Measurements from ENCODE around the gene RPS15.
A peak's percentile ranks its signal among the peaks of the same experiment; 100 is the strongest.
"Not testable (repeated sequence)": the region's sequence is repeated elsewhere in the genome, so short reads cannot be mapped to it uniquely, and the experiment has no call there.

The RPS15 gene

DNA sequence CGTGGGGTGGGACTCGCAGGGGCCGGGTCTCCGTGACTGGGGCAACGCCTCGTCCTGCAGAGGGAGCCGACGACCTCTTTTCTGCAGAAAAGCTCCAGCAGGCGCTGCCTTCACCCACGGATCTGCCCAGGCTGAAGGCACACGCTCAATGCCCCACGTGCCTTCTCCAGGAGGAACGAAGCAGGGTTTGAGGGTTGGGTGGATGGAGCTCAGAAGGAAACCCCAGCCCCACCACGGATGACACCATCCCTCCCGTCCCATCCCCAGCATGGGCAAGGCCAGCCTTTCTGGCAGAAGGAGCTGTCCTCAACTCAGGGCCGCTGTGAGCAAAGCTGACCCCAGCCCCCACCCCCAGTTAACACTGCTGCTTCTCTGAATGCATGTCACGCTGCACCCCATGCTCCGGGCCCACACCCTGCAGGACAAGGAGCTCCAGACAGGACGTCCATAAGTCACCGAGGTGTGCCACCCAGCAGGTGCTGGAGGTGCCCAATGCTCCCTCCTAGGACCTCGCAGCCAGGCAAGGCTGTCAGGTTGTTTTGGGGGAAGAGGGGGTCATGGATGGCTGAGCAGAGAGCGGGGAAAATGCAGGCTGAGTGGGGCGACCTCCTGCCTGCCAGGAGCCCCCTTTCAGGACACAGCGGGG lies 33.4 kb downstream of the RPS15 start:
- no peak for DNase-seq

DNA sequence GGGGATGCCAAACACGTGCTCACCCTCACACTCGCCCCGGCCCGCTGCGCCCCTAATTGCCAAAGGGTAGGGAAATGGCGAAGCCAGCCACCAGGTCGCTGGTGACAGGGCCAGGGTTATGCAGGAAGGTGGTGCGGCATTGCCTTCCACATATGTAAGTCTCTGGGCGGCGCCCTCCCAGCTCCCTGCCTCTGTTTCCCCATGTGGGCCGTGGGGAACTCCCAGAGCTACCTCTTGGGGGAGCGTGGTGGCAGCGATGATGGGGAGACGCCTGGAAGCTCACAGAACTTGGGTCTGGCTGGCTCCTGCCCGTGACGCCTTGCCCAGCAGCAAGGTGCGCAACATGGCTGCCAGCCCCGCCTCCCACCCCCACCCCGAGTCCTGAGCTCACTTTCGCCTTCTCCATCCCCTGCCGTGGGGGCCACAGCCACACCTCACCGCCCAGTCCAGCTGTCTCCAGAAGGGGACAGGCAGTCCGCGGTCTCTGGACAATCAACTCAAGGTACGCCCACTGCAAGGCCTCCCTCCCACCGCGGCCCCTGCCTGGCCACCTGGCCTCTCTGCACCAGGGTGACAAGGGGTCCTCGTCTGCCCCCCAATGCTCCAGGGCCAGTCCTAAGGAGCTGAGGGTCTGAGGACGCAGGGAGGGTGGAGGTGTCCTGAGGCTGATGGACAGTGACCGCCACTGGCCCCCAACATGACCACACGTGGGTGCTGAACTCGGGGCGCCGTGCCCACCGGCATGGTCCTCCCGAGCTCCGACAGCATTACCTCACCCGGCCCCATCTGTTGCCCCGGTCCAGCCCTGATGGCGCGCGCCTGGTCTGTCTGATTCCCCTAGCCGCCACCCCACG lies 34.3 kb downstream of the RPS15 start:
- no peak for DNase-seq

DNA sequence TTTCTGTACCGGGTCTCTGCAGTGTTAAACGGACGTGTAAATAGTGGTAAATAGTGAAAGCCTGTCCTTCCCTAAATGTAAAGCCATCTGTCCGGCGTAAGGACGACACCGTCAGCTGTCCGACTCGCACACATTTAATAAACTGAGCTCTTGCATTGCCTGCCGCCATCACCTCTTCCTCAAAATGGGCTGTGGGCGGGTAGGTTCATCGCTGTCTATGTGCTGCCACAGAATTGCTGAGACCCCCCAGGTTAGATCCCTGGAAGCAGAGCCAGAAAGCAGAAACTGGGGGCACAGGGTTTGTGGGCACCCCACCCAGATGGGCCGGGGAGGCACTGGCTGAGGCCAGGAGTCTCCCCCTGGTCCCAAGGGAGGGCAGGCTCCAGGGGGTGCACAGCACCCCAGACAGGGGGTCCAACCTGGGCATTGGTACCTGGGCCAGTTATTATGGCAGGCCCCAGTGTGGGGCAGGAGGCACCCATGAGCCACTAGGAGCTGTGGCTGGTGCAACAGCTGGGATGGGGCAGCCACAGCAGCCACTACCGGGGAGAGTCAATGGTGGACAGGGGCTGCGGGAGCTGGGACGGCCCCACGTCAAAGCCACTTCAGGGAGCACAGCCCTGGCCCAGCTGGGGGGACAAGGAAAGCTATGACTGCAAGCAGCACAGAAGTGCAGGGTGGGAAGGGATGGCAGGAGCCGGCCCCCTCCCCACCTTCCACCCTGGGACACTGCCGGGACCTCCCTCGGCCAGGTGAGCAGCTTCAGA lies 35.1 kb downstream of the RPS15 start:
- DNase-seq, result no peak

DNA sequence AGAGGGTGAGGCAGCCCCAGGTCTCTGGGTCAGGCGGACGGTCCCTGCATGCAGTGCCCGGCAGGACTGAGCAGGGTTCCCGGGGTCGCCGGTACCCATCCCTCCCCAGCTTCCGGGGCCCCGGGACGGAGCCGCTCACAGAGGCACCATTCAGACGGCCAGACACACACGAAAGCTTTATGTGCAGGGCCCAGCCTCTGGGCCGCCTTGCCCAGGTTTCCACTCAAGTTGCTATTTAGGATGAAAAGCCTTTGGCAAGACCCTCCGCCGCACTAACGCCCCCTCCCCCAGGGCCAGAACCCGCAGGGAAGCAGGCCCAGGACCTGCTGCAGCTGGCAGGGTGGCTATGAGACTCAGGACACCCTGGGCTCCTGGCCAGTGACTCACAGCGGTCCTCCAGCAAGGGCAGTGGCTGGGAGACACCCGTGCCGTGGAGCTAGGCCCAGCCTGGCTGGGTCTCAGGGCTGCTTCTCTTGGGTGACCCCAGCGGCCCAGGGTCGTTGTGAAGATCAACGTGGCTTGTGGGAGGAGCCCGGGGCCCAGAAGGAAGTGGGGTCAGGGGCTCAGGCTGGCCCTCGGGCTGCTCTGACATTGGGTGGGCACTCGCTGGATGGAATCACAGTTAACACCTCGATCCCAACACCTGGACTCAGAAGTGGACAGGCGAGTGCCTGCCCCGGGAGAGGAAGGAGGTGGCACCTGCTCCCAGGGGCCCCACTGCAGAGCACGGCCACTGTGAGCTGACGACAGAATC lies 36.0 kb downstream of the RPS15 start:
- DNase-seq, result no peak

DNA sequence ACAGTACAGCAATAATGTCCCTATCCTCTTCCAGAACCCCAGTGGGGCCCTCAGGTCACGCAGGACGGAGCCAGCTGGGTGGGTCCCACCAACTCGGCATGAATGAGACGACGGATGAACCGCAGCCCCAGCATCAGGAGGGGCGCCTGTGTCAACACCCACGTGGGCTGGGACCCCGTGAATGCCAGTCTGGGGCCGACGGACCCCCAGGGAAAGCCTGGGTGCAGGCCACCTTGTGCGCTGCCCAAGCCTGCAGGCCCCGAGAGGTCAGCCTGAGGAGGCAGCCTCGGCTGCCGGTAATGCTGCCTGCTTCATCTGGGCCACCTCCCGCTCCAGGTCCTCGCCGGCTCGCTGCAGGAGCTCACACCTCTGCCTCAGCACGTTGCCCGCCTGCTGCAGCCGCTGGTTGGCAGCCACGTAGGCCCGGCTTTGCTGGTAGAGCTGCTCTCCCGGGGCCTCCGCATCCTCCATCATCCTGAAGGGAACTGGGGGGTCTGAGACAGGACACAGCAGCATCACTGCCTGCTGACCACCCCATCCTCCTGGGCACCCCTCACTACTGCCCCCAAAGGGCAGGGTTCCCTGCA lies 36.7 kb downstream of the RPS15 start:
- no peak for DNase-seq

DNA sequence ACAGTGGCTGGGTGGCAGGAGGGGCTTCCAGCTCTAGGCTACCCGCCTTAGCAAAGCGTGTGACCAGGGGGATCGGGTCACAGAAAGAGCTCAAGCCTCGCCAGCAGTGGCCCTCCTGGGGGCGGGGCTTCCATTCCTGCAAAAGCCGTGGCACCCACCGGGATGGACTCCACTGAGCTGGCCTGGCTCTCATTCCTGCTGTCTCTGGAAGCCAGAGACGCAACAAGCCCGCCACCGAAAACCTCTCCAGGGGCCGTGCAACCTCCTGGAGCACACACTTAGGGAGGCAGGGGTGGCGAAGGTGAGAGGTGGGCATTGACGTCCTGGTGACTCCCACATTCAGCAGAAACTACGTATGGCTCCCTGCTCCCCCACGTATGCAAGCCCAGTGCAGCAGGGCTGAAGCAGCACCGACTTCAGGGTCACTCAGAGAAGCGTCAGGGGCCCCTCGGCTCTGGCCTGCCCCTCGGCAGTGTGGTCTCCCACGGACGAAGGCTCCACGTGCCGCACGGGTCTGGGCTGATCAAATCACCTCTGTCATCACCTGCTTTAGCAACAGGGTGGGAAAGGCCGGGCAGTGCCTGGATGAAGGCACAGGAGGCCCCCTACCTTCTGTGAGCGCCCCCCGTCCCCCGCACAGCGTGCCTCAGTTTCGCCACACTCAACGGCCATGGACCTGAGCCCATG lies 37.7 kb downstream of the RPS15 start:
- DNase-seq, result no peak

DNA sequence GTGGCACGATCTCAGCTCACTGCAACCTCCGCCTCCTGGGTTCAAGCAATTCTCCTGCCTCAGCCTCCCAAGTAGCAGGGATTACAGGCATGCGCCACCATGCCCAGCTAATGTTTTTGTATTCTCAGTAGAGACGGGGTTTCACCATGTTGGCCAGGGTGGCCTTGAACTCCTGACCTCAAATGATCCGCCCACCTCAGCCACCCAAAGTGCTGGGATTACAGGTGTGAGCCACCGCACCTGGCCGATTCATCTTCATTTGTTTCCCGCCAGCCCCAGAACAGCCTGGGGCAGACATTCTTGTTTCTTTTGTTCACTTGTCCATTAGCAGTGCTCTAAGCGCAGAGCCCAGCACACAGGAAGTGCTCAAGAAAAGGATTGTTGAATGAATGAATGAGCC lies 38.9 kb downstream of the RPS15 start:
- DNase-seq, result not testable (repeated sequence)

DNA sequence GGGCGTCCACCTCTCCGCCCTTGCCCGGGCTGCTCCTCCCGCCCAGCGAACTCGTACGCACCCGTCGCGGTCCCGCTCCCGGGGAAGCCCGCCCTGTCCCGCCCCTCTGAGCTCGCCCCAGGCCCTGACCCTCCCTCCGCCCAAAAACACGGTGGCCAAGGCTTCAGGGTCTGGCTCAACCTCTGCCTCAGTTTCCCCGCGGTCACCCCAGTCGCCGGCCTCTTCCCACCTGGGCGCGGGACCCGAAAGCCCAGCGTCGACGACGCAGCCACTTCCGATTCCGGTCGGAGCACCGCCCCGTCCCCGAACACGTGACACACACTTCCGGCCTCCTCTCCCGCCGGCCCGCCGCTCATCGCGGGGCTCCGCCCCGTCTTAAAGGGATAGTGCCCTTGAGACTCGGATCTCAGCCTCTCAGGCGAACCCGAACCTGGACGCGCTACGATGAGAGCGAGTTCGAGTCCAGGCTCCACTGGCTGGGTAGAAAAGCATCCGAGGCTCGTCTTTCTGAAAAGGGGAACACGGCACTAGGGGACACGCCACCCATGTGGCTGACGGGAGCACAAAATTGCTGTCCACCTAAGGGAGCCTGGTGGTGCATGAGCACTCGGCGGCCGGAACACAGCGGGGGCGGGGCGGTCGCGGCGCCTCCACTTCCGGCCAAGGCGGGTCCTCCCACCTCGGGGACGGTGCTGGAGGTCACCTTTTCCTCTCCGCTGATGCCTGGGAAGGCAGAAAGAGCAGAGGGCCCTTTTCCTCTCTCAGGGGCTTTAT lies 40.9 kb downstream of the RPS15 start, which contains the start of gene C19orf25:
Gene C19orf25 (minus strand): TSS at position 282 of the 774 bp plus-strand sequence. CDS start 312 bp downstream, outside the sequence.
- DNase-seq, result peak; percentile 93

DNA sequence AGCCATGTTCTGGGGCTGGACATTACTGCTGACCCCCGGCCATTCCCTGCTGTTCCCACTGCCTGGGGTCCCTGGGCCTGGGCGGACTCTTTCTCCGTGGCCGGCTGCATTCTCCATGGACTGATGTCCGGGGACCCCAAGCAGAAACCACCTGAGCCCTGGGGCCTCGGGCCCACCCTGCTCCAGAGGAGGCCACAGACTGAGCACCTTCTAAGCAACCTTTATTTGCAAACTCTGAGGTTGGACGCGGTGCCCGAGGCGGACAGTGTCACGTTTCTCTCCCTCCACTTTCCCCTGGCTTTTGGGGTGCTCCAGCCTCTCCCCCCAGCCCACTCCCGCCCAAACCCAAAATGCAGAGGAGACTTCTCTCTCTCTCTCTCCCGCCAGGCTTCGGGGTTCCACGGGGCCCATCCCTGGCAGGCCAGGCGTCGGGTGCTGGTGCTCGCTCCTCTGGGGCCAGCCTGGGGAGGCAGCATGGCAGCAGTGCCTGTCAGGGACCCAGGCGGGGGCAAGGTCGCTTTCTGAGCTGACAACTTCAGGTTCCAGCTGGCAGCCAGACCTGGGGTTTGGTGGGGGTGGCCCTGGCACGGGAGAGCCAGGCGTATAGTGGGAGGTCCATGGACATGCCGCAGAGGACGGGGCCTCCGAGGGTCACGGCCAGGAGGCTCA lies 43.2 kb downstream of the RPS15 start:
- DNase-seq, result no peak

DNA sequence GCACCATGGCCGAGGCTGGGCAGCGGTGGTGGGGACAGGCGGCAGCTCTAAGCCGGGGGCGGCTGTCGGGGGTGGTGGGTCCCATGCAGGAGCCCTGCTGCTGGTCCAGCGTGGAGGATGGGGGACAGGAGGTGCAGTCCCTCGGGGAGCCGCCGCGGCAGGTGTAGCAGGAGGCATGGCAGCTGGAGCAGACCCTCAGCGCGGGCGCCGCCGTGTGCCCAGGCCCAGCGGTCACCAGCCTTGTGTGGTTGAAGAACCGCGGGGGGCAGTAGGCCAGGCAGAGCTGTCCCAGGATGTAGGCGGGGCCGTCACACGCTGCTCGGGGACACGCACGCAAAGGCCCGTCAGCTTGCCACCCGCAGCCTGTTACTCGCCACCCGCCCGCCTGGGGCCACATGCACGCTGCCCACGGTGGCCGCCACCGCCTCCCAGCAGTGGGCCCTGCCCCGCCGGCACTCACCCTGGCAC lies 43.7 kb downstream of the RPS15 start:
- no peak for DNase-seq

DNA sequence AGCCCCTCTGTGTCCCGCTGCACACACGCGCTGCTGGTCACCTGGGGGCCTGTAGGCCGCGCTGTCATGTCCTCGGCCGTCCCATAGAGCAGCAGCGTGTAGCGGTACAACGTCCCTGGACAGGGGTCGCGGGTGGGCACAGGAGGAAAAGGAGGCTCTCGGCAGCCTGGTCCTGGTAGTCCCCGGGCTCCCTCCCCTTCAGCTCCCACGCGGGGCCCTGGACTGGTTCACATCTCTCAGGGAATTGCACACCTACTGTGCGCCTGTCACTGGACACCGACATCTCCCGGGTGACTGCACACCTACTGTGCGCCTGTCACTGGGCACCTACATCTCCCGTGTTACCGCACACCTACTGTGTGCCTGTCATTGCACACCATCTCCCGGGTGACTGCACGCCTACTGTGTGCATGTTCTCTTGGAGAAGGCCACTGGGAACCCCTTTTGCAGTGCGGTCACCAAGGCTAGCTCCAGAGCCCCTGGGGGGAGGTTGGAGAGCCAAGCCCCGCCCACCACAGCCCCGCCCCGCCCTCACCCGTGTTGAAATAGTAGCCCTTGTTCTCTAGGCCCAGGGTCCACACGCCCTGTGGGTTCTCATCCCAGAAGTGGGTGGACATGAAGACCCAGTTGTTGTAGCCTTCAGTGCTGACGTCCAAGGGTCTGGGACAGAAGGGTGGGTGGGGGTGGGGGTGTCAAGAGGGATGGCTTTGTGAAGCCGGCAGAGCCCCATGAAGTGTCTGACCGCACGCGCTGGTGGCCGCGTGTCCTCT lies 44.4 kb downstream of the RPS15 start:
- DNase-seq, result no peak

DNA sequence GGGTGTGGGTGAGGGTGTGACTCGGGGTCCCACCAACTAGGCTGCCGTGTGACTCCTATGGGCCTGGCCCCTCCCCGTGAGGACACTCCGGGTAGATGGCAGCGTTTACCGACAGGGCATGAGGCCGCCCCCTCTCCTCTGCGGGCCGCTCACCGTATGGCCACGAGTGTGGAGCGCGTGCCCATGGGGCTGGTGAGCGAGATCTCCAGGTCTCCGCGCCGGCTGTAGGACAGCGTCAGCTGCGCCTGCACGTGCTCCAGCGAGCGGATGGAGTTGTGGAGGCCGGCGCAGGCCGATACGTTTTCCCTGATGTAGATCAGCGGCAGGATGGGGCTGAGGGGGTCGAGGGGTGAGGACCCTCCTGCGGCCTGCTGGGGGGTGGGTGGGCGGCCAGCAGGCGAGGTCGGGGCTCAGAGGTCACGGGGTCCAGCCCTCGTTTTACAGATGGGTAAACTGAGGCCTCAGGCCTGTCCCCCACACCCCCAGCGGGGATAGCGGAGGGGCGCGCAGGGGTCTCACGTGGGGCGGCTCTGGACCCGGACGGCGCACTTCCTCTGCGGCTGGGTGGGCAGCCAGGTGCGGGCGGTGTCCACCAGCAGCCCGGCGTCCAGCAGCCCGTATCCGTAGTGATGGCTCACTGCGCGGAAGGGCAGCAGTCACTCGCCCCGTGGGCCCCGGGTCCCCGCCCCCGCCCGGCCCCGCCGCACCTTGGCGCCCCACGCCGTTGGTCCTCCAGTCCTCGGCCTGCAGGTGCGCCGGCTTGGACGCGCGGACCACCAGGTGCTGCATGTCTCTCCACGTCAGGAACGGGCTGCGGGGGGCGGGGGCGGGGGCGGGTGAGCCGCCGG lies 45.2 kb downstream of the RPS15 start:
- no peak for DNase-seq

DNA sequence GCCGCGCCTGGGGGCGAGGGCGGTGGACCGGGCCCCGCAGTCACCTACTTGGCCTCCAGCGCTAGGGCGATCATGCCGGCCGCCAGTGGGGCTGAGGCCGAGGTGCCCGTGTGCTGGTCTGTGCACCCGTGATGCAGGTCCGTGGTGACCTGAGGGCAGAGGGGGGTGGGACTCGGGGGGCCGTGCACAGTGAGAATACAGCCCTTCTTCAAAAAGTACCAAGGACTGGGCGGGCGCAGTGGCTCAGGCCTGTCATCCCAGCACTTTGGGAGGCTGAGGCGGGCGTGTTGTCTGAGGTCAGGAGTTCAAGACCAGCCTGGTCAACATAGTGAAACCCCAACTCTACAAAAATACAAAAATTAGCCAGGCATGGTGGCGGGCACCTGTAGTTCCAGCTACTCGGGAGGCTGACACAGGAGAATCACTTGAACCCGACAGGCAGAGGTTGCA lies 45.8 kb downstream of the RPS15 start:
- DNase-seq, result no peak

DNA sequence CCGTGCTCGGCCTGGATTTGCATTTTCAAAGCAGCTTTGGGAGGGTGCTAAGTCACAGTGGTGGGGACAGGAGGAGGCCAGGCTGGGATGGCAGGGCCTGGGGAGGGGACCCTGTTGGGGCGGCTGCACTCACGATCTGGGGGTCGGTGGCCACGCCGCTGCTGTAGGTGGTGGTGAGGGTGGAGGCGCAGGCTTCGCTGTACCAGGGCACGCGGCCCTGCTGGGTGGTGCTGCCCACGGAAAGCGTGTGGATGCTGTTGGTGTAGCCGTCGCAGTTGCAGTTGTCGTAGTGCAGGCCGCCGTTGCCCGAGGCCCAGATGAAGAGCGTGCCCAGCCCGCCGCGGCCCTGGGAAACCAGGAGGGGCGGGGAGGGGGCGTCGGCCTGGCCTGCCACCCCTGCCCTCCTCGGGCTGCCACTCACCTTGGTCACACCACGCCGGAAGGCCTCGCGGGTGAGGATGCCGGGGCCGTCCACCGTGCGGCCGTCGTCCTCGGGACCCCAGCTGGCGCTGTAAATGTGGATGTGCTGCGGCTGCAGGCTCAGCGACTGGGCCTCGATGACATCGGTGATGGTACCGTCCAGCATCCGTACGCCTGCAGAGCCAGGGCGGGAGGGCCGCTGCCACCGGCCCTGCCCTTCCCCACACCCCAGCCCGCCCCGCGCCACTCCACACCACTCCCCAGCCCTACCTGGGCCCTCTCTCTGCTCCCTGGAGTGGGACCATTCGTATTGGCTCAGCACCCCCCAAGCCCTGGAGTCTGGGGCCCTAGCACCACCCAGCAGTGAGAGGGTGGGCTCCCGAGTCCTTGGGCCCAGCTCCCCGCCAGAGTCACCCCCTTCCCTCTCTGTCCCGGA lies 48.8 kb downstream of the RPS15 start:
- DNase-seq, result no peak

DNA sequence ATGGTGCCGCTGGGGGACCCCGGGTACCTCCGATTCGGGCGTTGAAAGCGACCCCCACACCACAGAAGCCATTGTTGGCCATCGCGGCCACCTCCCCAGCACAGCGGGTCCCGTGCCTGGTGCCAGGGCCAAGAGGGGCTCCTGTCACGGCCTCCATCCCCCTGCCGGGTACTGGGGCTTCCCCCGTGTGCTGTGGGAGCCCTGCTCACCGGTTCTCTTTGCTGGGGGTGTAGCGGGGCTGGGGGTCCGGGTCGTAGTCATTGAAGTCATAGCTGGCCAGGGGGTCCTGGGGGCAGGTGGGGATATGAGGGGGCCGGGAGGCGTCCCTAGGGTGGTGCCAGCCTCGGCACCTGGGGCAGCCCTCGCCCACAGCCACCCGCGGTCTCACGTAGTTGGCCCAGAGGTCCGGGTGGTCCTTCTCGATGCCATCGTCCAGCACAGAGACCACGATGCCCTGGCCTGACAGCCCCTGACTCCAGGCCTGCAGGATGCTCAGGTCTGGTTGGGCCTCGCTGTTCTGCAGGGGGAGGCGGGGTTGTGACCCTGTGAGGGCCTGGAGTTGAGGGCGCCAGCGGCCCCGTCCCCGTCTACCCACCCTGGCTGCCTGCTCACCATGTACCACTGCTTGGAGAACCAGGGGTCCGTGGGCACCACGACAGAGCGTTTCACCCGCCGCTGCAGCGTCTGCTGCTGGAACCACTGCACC lies 49.5 kb downstream of the RPS15 start:
- DNase-seq, result no peak

DNA sequence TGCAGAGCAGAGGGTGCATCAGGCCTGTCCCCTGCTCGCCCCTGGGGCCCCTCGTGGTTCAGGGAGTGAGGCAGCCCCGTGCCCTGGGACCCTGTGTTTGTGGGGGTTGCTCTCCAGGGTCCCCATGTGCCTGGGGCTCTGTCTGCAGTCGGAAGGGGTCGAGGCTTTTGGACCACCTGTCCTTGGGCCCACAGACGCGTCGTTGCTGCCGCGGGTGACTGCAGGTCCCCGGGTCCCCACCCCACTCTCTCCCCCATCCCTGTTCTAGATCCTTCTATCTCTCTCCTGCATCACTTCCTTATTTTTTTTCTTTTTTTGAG lies 50.0 kb downstream of the RPS15 start:
- DNase-seq, result no peak

All from CD4-positive, alpha-beta T cell treated with Interleukin-15 for 1 hour (primary cell).